Gastrocnemius medialis (tissue), 4 donors: ENCODE data around the gene CHDH.

Experiments used
- CTCF ChIP-seq, 5 experiments: fragments of 450-650 bp in 3 of 5; fragments of 200-600 bp in 2 of 5; sonication (generic) in 2 of 5; IDR thresholded peaks in 4 of 5; conservative IDR thresholded peaks in 1 of 5; 1 replicate in 4 of 5; 2 replicates in 1 of 5; pipeline ENCODE4 v1.5.1; 2016 to 2019; ENCODE audit warnings: antibody characterized with exemption in 5 of 5, mild to moderate bottlenecking in 3 of 5, moderate library complexity in 3 of 5
- POLR2A ChIP-seq, 2 donors: fragments of 450-650 bp; IDR thresholded peaks; one replicate each; pipeline ENCODE4 v1.6.1; 2017; ENCODE audit warnings: antibody characterized with exemption in 2 of 2, mild to moderate bottlenecking in 2 of 2, moderate library complexity in 2 of 2

- no peak for TF ChIP-seq CTCF (IDR thresholded peaks at IDR 0.05 in 4 of 5, conservative IDR thresholded peaks at IDR 0.05 in 1 of 5)
- TF ChIP-seq POLR2A (IDR thresholded peaks at IDR 0.05) = no peak
These were observed 41.2 kb upstream of the CHDH start for GRCh38 chr3:53887446-53887845.
